ENCODE results near the gene DPH3.

Gene DPH3

GRCh38 chr3:16233806-16234205 lies 30.9 kb downstream of the DPH3 start:
- no peak for DNase-seq (ENCODE audit: low read depth)

DNA sequence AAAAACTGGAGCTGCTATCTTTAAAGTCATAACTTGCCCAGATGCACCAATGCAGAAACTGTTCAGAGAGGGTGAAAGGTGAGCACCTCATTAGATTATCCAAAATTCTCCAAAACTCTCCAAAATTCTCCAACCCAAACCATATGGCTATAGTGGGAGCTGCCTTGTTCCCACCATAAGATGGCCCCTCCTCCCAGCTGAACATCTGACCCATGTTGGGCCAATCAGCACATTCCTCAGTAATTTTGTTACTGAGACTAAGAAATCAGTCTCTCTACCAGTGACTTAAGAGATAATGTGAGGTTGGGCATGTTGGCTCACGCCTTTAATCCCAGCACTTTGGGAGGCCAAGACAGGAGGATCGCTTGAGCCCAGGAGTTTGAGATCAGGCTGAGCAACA lies 32.8 kb downstream of the DPH3 start:
- DNase-seq (ENCODE audit: low read depth), result no peak

DNA sequence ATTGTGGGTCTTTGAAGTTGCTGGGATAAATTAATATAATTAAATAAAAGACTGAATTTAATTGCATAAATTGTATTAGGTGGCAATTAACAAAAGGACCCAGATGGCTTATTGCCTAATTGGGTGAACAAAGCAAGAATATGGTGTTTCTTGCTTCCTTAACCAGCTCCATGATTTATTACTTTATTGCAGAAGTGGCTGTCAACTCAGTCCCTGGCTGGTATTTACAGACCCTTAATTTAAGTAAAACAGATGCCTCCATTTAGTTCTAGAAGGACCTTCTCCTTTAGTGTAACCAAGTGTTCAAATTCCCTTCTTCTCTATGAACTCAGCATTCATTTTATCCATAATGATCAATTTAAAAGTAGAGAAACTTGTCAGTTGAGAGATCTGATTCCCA lies 35.1 kb downstream of the DPH3 start:
- no peak for DNase-seq (ENCODE audit: low read depth)

DNA sequence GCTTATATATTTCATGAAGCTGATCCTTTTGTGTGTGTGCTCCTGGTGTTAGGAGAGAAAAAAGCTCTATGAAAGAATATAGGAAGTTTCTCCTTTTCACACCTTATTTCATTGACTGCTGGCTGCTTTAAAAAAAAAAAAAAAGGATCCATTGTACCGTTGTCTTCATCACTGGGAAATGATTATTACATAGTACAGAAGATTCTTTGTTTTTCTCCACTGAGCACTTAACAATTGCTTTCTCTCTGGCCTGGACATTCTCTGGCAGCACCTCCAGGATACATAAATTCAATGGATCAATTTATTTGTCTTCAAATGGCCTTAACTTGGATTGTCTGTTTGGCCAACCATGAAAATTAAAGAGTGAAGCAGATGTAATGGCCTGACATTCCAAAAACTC lies 37.2 kb downstream of the DPH3 start:
- no peak for DNase-seq (ENCODE audit: low read depth)

DNA sequence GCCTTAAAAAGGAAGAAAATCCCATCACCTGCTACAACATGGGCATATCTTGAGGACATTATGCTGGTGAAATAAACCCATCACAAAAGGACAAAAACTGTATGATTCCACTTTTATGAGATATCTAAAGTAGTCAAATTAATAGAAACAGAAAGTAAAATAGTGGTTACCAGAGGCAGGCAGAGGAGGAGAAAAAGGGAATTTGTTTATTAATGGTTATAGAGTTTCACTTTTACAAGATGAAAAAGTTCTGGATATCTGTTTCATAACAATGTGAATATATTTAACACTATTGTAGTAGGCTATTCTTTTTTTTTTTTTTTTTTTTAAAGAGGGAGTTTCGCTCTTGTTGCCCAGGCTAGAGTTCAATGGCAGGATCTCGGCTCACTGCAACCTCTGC lies 40.4 kb downstream of the DPH3 start:
- no peak for DNase-seq (ENCODE audit: low read depth)

- DNase-seq (ENCODE audit: low read depth), result no peak
Measured at GRCh38 chr3:16222547-16222946, 42.2 kb downstream of the DPH3 start.

DNA sequence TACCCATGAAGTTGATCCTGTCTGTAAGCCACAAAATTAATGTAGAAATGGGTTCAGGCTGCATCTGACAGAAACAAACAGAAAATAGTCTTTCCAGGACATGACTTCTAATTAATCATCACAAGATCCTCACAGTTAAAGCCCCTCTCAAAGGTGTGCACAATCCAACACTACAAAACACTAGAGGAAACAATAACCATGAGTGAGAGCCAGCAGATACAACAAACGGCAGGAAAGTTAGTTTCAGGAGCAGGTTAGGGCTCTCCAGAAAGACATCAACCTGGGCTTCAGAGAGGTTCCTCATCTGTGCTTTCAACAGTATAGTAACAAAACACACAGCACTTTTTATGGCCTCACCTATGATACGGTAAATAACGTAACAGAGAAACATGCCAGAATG lies 42.8 kb downstream of the DPH3 start:
- no peak for DNase-seq (ENCODE audit: low read depth)

GRCh38 chr3:16219777-16220176 lies 45.0 kb downstream of the DPH3 start:
- no peak for DNase-seq (ENCODE audit: low read depth)

DNA sequence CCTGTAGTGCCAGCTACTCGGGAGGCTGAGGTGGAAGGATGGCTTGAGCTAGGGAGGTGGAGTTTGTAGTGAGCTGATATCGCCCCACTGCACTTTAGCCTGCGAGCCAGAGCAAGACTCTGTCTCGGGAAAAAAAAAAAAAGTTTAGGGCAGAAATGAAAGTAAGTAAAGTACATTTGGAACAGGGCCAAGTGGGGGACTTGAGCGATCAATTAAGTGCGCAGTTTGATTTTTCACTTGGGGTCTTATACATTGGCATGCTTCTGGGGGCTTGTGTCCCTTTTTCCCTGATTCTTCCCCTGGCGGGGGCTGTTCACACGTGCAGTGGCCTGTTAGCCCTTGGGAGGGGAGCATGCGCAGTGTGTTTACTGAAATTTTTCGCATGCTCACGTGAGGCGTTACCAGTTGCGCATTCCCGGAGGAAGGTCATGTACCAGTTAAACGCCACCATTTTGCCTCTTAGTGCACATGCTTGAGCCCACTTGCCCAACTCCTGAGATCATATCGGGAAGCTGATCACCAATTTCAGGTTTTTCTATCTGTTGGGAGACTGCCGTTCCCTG lies 48.3 kb downstream of the DPH3 start:
- DNase-seq (ENCODE audit: low read depth), result no peak

DNA sequence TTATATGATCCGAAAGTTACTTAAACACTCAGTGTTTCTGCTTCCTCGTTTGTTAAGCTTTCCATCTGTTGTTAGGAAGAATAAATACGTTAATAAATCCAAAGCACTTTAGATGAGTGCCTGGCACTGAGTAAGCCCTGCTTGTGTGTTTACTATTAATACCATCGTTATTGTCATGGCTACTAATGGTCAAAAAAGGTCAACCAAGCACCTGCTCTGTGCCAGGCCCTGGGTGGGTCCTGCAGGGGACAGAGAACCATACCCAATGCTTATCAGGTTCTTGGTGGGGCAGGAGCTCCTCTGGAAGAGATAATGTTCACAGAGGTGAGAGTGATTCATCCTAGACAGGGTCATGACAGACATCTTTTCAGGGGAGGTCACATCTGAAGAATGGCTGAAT lies 50.4 kb downstream of the DPH3 start:
- DNase-seq (ENCODE audit: low read depth), result no peak

DNA sequence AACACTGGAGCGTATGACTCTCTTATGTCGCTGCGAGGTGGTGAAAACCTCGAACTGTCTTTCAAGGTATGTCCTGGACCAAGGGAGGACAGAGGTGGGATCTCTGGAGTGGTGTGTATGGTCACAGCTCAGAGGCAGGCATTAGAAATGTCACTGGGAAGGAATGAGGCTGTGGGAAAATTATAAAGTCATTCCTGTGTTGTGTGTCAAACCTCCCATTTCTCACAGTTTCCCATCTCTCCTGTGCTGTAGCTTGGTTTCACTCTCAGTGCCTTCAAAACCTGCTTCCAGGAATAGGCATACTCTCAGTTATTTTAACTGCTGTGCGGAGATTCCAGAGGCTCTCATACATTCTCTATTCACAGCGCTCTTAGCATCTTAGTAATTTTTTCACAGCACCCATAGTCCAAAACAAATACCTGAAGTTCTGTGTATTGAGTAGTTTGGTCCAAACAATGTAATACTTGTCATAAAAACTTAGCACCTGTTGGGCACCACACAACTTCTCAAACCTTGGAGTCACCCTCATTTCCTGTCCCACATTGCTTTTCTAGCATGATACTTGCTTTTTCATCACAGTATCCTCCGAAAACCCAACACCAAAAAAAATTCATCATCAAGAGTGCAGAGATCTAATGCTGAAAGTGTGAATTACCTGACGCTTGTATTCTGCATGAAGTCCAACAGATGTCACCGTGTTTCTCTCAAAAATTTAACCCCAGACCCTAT lies 53.4 kb downstream of the DPH3 start:
- DNase-seq (ENCODE audit: low read depth), result no peak
